Hepatic stellate cell (primary cell): ENCODE data around the gene HORMAD2.
A peak's percentile ranks its signal among the peaks of the same experiment; 100 is the strongest.
"Not testable (repeated sequence)": the region's sequence is repeated elsewhere in the genome, so short reads cannot be mapped to it uniquely, and the experiment has no call there.

Source experiments
- DNase-seq: peaks from one replicate; pipeline ENCODE4 v3.0.0; 2011; ENCODE audit warnings: low spot score

HORMAD2 gene

GRCh38 chr22:30211124-30211820, 131.0 kb downstream of the HORMAD2 start:
- no peak for DNase-seq

- DNase-seq: peak; percentile 82
Observed at GRCh38 chr22:30212363-30212995, 132.2 kb downstream of the HORMAD2 start.

GRCh38 chr22:30212996-30213441, 132.8 kb downstream of the HORMAD2 start:
- peak; percentile 86 for DNase-seq

- DNase-seq: no peak
Observed at GRCh38 chr22:30214703-30215407, 134.6 kb downstream of the HORMAD2 start.

GRCh38 chr22:30216272-30216671, 136.0 kb downstream of the HORMAD2 start:
- not testable (repeated sequence) for DNase-seq

GRCh38 chr22:30216710-30217109, 136.4 kb downstream of the HORMAD2 start:
- no peak for DNase-seq

- no peak for DNase-seq
Observed at GRCh38 chr22:30217698-30218560, 137.7 kb downstream of the HORMAD2 start.

- no peak for DNase-seq
Observed at GRCh38 chr22:30219049-30219654, 138.9 kb downstream of the HORMAD2 start.

- no peak for DNase-seq
Observed at GRCh38 chr22:30219668-30220278, 139.5 kb downstream of the HORMAD2 start.

GRCh38 chr22:30220338-30221012, 140.2 kb downstream of the HORMAD2 start:
- no peak for DNase-seq

- DNase-seq: no peak
Observed at GRCh38 chr22:30221121-30221992, 141.1 kb downstream of the HORMAD2 start.

GRCh38 chr22:30222321-30222720, 142.1 kb downstream of the HORMAD2 start:
- no peak for DNase-seq

- DNase-seq: no peak
Observed at GRCh38 chr22:30223303-30223702, 143.0 kb downstream of the HORMAD2 start.

GRCh38 chr22:30224161-30224857, 144.0 kb downstream of the HORMAD2 start:
- DNase-seq: no peak

- no peak for DNase-seq
Observed at GRCh38 chr22:30225220-30225927, 145.1 kb downstream of the HORMAD2 start.

GRCh38 chr22:30226192-30226832, 146.0 kb downstream of the HORMAD2 start:
- no peak for DNase-seq
